PC-9 (cell line): ENCODE results near the gene MBD3. TPM values are rescaled to one million over a fixed set of nuclear protein-coding genes. Genes with fewer than 3 reads are reported as not detected.

ENCODE experiments used
- BruUV-seq: library from RNA; stranded (reverse); fragments of 400-500 nt; replicated peaks from 2 replicates; lab custom pipeline; 2021; lab: Mats Ljungman, UMichigan
- CTCF ChIA-PET: fragments of 300-600 bp; sonication (Branson Sonifier 250); formaldehyde crosslinking; loops from one replicate; lab custom pipeline; 2022; ENCODE audit warnings: antibody characterized with exemption; lab: Charles Lee
- POLR2A ChIA-PET: fragments of 300-600 bp; sonication (Branson Sonifier 250); formaldehyde crosslinking; loops from one replicate; lab custom pipeline; 2022; ENCODE audit warnings: antibody characterized with exemption; ENCODE audit not compliant: unreplicated experiment; lab: Charles Lee
- DNase-seq, 2 experiments: peaks; one replicate each; pipeline versions ENCODE4 v3.0.0 to v3.0.0-alpha.2; 2015 to 2022; ENCODE audit warnings: mixed read lengths in 1 of 2
- H2AFZ ChIP-seq: fragments of 200-600 bp; sonication (generic); 2 replicates; pipeline ENCODE4 v1.8.1; 2017; ENCODE audit warnings: antibody characterized with exemption
- H3F3A ChIP-seq: fragments of 200-600 bp; sonication (generic); 2 replicates; pipeline ENCODE4 v1.8.1; 2017; ENCODE audit warnings: antibody characterized with exemption, mild to moderate bottlenecking, low read depth; ENCODE audit not compliant: insufficient read depth
- H3K27ac ChIP-seq: fragments of 200-600 bp; sonication (generic); 2 replicates; pipeline ENCODE4 v1.6.1; 2016; ENCODE audit warnings: mixed run types
- H3K27me3 ChIP-seq: fragments of 200-600 bp; sonication (generic); 2 replicates; pipeline ENCODE4 v1.6.1; 2016; ENCODE audit warnings: low read depth, mixed run types; ENCODE audit not compliant: insufficient read depth
- H3K36me3 ChIP-seq: fragments of 200-600 bp; sonication (generic); 2 replicates; pipeline ENCODE4 v1.6.1; 2016; ENCODE audit warnings: low read depth, mixed run types
- H3K4me1 ChIP-seq: fragments of 200-600 bp; sonication (generic); replicated peaks from 2 replicates; pipeline ENCODE4 v1.6.1; 2016; ENCODE audit warnings: mixed run types; ENCODE audit not compliant: insufficient read depth
- H3K4me2 ChIP-seq: fragments of 200-600 bp; sonication (generic); 2 replicates; pipeline ENCODE4 v1.6.1; 2017; ENCODE audit warnings: mixed run types
- H3K4me3 ChIP-seq: fragments of 200-600 bp; sonication (generic); 2 replicates; pipeline ENCODE4 v1.6.1; 2016; ENCODE audit warnings: mixed run types
- H3K79me2 ChIP-seq: fragments of 200-600 bp; sonication (generic); 2 replicates; pipeline ENCODE4 v1.6.1; 2017; ENCODE audit warnings: low read depth, mixed run types
- H3K9me2 ChIP-seq: fragments of 200-600 bp; sonication (generic); 2 replicates; pipeline ENCODE4 v1.8.1; 2017; ENCODE audit warnings: mild to moderate bottlenecking; ENCODE audit not compliant: insufficient read depth
- H3K9me3 ChIP-seq: fragments of 200-600 bp; sonication (generic); 2 replicates; pipeline ENCODE4 v1.8.1; 2016; ENCODE audit warnings: low read depth; ENCODE audit not compliant: insufficient read depth
- H4K20me1 ChIP-seq: fragments of 200-600 bp; sonication (generic); 2 replicates; pipeline ENCODE4 v1.8.1; 2017; ENCODE audit not compliant: insufficient read depth
- EZH2 ChIP-seq: fragments of 200-600 bp; sonication (generic); IDR thresholded peaks from 2 replicates; pipeline ENCODE4 v1.8.0; 2017; ENCODE audit warnings: antibody characterized with exemption, low read depth
- intact Hi-C: fragments of 100-400 bp; cut with micrococcal nuclease; formaldehyde crosslinking; loops from one replicate; pipeline ENCODE4 v1.10.0; 2022; ENCODE audit not compliant: unreplicated experiment
- total RNA-seq: library from RNA; stranded (reverse); gene quantifications from 2 replicates; pipeline ENCODE4 v1.2.3, GENCODE V29; 2021
- TF ChIP-seq, protein P1 (sequence below): fragments of 200-600 bp; sonication (generic); conservative IDR thresholded peaks from 2 replicates; pipeline ENCODE4 v1.6.1; 2017; ENCODE audit warnings: mixed run types, antibody characterized with exemption, mild to moderate bottlenecking, moderate library complexity

Gene MBD3
- total RNA-seq, 1 experiment from 2014 or later = 129 TPM

DNA sequence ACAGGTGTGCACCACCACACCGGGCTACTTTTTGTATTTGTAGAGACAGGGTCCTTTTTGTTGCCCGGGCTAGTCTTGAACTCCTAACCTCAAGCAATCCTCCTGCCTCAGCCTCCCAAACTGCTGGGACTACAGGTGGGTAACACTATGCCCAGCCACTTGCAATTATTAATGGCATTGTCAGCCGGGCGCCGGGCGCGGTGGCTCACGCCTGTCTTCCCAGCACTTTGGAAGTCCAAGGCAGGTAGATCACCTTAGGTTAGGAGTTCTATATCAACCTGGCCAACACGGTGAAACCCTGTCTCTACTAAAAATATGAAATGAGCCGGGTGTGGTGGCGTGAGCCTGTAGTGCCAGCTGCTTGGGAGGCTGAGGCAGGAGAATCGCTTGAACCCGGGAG is 21.8 kb downstream of the MBD3 start:
- BruUV-seq = no TSS peak
- DNase-seq = no peak
- no peaks in the 10 kb centered on the region for H3K9me2 ChIP-seq
- TF ChIP-seq EZH2 = no peak
- TF ChIP-seq, protein P1, sequence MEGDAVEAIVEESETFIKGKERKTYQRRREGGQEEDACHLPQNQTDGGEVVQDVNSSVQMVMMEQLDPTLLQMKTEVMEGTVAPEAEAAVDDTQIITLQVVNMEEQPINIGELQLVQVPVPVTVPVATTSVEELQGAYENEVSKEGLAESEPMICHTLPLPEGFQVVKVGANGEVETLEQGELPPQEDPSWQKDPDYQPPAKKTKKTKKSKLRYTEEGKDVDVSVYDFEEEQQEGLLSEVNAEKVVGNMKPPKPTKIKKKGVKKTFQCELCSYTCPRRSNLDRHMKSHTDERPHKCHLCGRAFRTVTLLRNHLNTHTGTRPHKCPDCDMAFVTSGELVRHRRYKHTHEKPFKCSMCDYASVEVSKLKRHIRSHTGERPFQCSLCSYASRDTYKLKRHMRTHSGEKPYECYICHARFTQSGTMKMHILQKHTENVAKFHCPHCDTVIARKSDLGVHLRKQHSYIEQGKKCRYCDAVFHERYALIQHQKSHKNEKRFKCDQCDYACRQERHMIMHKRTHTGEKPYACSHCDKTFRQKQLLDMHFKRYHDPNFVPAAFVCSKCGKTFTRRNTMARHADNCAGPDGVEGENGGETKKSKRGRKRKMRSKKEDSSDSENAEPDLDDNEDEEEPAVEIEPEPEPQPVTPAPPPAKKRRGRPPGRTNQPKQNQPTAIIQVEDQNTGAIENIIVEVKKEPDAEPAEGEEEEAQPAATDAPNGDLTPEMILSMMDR = no peak
- H3K9me3 ChIP-seq = no peaks in the 10 kb centered on the region
- 0 out of 2 replicates have a peak, but pooled peaks cover 4% of the 10 kb centered on the region for H3K79me2 ChIP-seq
- peaks cover 5% of the 10 kb centered on the region; the same call in 1 of the 2 replicates for H3F3A ChIP-seq
- no peak overlapping the region for H3K4me3 ChIP-seq
- H4K20me1 ChIP-seq = no peaks in the 10 kb centered on the region
- POLR2A ChIA-PET = no interaction called here
- H3K4me1 ChIP-seq = peaks cover 4% of the 10 kb centered on the region; the same call in 1 of the 2 replicates
- H2AFZ ChIP-seq = no peak overlapping the region
- no peaks in the 10 kb centered on the region for H3K27me3 ChIP-seq
- H3K27ac ChIP-seq = no peak overlapping the region
- CTCF ChIA-PET = no interaction called here
- H3K36me3 ChIP-seq = no peaks in the 10 kb centered on the region
- intact Hi-C loops = no loop called here
- no peak overlapping the region for H3K4me2 ChIP-seq

- no TSS peak for BruUV-seq
- H3K79me2 ChIP-seq = 0 out of 2 replicates have a peak, but pooled peaks cover 8% of the 10 kb centered on the region
- H3K27me3 ChIP-seq = no peaks in the 10 kb centered on the region
- CTCF ChIA-PET = no interaction called here
- no peak overlapping the region for H3K27ac ChIP-seq
- H3K4me1 ChIP-seq = peaks cover 4% of the 10 kb centered on the region; the same call in 1 of the 2 replicates
- H4K20me1 ChIP-seq = peaks cover 4% of the 10 kb centered on the region; the same call in 1 of the 2 replicates
- H3K36me3 ChIP-seq = no peaks in the 10 kb centered on the region
- no peak overlapping the region for H3K4me2 ChIP-seq
- no peak overlapping the region for H2AFZ ChIP-seq
- no peak overlapping the region for H3K4me3 ChIP-seq
- H3F3A ChIP-seq = peaks cover 5% of the 10 kb centered on the region; the same call in 1 of the 2 replicates
- no peak for TF ChIP-seq EZH2
- TF ChIP-seq, protein P1 = no peak
- POLR2A ChIA-PET = no interaction called here
- no peaks in the 10 kb centered on the region for H3K9me2 ChIP-seq
- intact Hi-C loops = no loop called here
- DNase-seq = no peak
- H3K9me3 ChIP-seq = no peaks in the 10 kb centered on the region
Measured at GRCh38 chr19:1569997-1570396, 22.7 kb downstream of the MBD3 start.

DNA sequence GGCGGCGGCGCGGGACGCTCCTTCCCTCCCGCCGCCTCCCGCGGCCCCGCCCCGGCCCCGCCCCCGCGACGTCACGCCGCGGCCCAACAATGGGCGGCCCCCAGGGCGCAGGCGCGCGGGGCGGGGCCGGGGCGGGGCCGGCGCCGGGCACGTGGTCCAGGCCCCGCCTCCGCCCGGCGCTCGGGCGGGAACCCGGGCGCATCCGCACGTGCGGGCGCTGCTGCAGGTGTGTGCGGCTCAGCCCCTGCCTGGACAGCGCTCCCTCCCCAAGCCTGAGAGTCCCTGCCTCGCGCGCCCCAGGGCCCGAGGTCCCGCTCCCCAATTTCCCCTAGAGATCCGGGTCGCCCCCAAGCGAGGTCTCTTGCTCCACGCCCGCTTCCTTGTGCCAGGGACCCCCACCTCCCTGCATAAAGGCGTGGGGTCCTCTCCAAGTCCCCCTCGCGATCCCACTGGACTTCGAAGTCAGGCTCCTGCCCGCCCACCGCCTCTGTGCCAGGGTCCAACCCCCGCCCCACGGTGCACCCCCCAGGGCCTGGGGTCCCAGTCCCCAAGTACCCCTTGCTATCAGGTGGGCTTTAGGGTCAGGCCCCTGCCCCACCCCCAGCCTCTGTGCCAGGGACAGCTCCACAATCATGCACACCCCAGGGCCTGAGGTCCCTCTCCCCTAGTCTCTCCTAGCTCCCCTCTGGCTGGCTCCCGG is 24.2 kb downstream of the MBD3 start, which contains the start of gene MEX3D:
TSS of gene MEX3D (minus strand) at position 6 of the 700 bp plus-strand sequence. CDS start 267 bp downstream, outside the sequence.
- H3K9me2 ChIP-seq = no peaks in the 10 kb centered on the region
- H3K4me2 ChIP-seq = peak within 1 kb of the TSS; percentile 73
- ChIA-PET CTCF (no interaction called here), POLR2A (interaction anchor here (0.7 kb wide), 1 partner anchor 77 kb away, joined by 9 read pairs; no protein-coding TSS in a partner anchor)
- peaks cover 5% of the 10 kb centered on the region; the same call in 1 of the 2 replicates for H3F3A ChIP-seq
- peaks cover 4% of the 10 kb centered on the region; the same call in 1 of the 2 replicates for H3K4me1 ChIP-seq
- intact Hi-C loops = no loop called here
- BruUV-seq = no TSS peak
- DNase-seq = peak in 1 of 2 experiments; percentile 73
- H3K4me3 ChIP-seq = peak within 1 kb of the TSS; percentile 55; the same call in 1 of the 2 replicates
- TF ChIP-seq EZH2 = no peak
- TF ChIP-seq, protein P1 = no peak
- no peak within 1 kb of the TSS for H3K27ac ChIP-seq
- no peaks in the 10 kb centered on the region for H3K9me3 ChIP-seq
- H3K79me2 ChIP-seq = 0 out of 2 replicates have a peak, but pooled peaks cover 8% of the 10 kb centered on the region
- H3K36me3 ChIP-seq = no peaks in the 10 kb centered on the region
- H2AFZ ChIP-seq = no peak within 1 kb of the TSS
- H4K20me1 ChIP-seq = peaks cover 4% of the 10 kb centered on the region; the same call in 1 of the 2 replicates
- no peaks in the 10 kb centered on the region for H3K27me3 ChIP-seq
